Measurements from ENCODE around the gene IL9R. TPM values are rescaled to one million over a fixed set of nuclear protein-coding genes. Genes with fewer than 3 reads are reported as not detected.
"Not testable (repeated sequence)": the region's sequence is repeated elsewhere in the genome, so short reads cannot be mapped to it uniquely, and the experiment has no call there.

IL9R gene
- total RNA-seq, 1 donor from 2014 or later = 1.2 TPM

GRCh38 chrX:155988859-155989258 is 8.6 kb upstream of the IL9R start:
- no peaks in the 10 kb centered on the region for H3K4me1 ChIP-seq
- H3K36me3 ChIP-seq = no peaks in the 10 kb centered on the region
- ATAC-seq = no peak
- no peaks in the 10 kb centered on the region for H3K27me3 ChIP-seq (ENCODE audit: low read depth)
- H3K27ac ChIP-seq = no peak overlapping the region
- no peak for DNase-seq
- H3K4me3 ChIP-seq = no peak overlapping the region
- H3K9me3 ChIP-seq = no peaks in the 10 kb centered on the region
- intact Hi-C loops (cut with DNase I) = no loop called here
- TF ChIP-seq CTCF (IDR thresholded peaks at IDR 0.05) = no peak

GRCh38 chrX:155993421-155993820 is 4.1 kb upstream of the IL9R start:
- Histone ChIP-seq H3K4me3 (no peak overlapping the region), H3K27ac (no peak overlapping the region), H3K27me3 (ENCODE audit: low read depth) (no peaks in the 10 kb centered on the region), H3K4me1 (no peaks in the 10 kb centered on the region), H3K36me3 (no peaks in the 10 kb centered on the region), H3K9me3 (no peaks in the 10 kb centered on the region)
- ATAC-seq = no peak
- intact Hi-C loops (cut with DNase I) = no loop called here
- TF ChIP-seq CTCF (IDR thresholded peaks at IDR 0.05) = no peak
- no peak for DNase-seq

- ATAC-seq = no peak
- no peak for TF ChIP-seq CTCF (IDR thresholded peaks at IDR 0.05)
- H3K27ac ChIP-seq = no peak overlapping the region
- no peaks in the 10 kb centered on the region for H3K4me1 ChIP-seq
- no peak overlapping the region for H3K4me3 ChIP-seq
- DNase-seq = no peak
- H3K27me3 ChIP-seq (ENCODE audit: low read depth) = no peaks in the 10 kb centered on the region
- H3K9me3 ChIP-seq = no peaks in the 10 kb centered on the region
- no peaks in the 10 kb centered on the region for H3K36me3 ChIP-seq
- intact Hi-C loops (cut with DNase I) = no loop called here
Observed at GRCh38 chrX:155995321-155995875, 2.1 kb upstream of the IL9R start.

- no peaks in the 10 kb centered on the region for H3K36me3 ChIP-seq
- DNase-seq (no peak), ATAC-seq (no peak)
- peak overlapping the region; percentile 3 for H3K27ac ChIP-seq
- H3K4me1 ChIP-seq = no peaks in the 10 kb centered on the region
- no peak for TF ChIP-seq CTCF (IDR thresholded peaks at IDR 0.05)
- intact Hi-C loops (cut with DNase I) = no loop called here
- no peaks in the 10 kb centered on the region for H3K27me3 ChIP-seq (ENCODE audit: low read depth)
- H3K4me3 ChIP-seq = no peak overlapping the region
- H3K9me3 ChIP-seq = no peaks in the 10 kb centered on the region
Observed at GRCh38 chrX:155998116-155998515, 620 bp downstream of the IL9R start.

- no peak for ATAC-seq
- H3K27ac ChIP-seq = no peak overlapping the region
- intact Hi-C loops (cut with DNase I) = no loop called here
- DNase-seq = no peak
- H3K4me3 ChIP-seq = no peak overlapping the region
- no peaks in the 10 kb centered on the region for H3K27me3 ChIP-seq (ENCODE audit: low read depth)
- no peaks in the 10 kb centered on the region for H3K9me3 ChIP-seq
- no peak for TF ChIP-seq CTCF (IDR thresholded peaks at IDR 0.05)
- H3K4me1 ChIP-seq = no peaks in the 10 kb centered on the region
- no peaks in the 10 kb centered on the region for H3K36me3 ChIP-seq
Observed at GRCh38 chrX:155998761-155999510, 1.4 kb downstream of the IL9R start.

- H3K4me3 ChIP-seq; ATAC-seq; H3K4me1 ChIP-seq; H3K27ac ChIP-seq; intact Hi-C loops (cut with DNase I); DNase-seq; H3K27me3 ChIP-seq (ENCODE audit: low read depth); H3K9me3 ChIP-seq; H3K36me3 ChIP-seq: not testable (repeated sequence)
Observed at GRCh38 chrX:155999751-156000150, 2.3 kb downstream of the IL9R start.
